ENCODE results near the gene HACD4. TPM values are rescaled to one million over a fixed set of nuclear protein-coding genes. Genes with fewer than 3 reads are reported as not detected.

The HACD4 gene
- total and polyA plus RNA-seq, 2 experiments from 2014 or later: 1.2 to 1.3 TPM

DNA sequence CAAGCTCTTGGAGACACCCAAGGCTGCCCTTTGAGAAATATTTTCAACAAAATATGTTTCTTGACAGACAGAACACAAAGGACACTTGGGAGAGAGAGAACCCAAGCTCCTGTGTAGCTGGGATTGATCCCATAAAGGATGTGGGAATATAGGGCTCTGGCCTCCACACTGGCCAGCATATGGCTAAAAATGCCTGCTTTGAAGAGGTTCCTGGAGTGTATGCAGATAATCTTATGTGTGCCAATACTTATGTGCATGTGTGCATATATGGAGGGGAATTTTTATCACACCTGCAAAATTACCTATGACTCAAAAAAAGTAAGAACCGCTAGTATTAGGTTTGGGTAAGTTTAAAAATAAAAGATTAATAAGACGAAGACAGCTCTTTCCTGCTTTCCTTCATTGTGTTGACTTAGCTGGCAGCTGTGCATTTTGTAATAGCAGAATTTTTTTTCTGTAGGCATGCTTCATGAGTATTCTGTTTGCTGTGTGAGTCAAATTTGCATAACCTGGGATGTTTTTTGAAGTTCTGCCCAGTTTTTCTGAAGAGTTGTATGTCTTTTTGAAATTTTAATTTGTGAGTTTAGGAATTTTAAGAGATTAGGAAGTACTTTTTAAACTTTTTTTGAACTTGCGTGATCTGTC lies 42.6 kb downstream of the HACD4 start:
- H4K20me1 ChIP-seq (ENCODE audit: insufficient read depth, poor library complexity, severe bottlenecking): no peaks in the 10 kb centered on the region
- no peak for DNase-seq (ENCODE audit: low spot score)
- peaks cover 3% of the 10 kb centered on the region for H3K4me1 ChIP-seq (ENCODE audit: insufficient read depth)
- H2AFZ ChIP-seq: no peak overlapping the region
- no peak overlapping the region for H3K4me2 ChIP-seq
- H3K27ac ChIP-seq: peak overlapping the region; percentile 18
- 83% methylated on average over 3 of the region's 3 CpGs for WGBS (ENCODE audit: low lambda C conversion rate, missing lambda C conversion rate)
- H3K9me2 ChIP-seq (replicated peaks; ENCODE audit: insufficient read depth): no peaks in the 10 kb centered on the region
- H3K4me3 ChIP-seq: no peak overlapping the region
- no peaks in the 10 kb centered on the region for H3K27me3 ChIP-seq
- TF ChIP-seq EZH2 (IDR thresholded peaks at IDR 0.05; ENCODE audit: borderline replicate concordance): no peak
- TF ChIP-seq EZH2phosphoT487 (IDR thresholded peaks at IDR 0.05; ENCODE audit: low read depth, severe bottlenecking, unreplicated experiment): no peak
- TF ChIP-seq, protein P1, sequence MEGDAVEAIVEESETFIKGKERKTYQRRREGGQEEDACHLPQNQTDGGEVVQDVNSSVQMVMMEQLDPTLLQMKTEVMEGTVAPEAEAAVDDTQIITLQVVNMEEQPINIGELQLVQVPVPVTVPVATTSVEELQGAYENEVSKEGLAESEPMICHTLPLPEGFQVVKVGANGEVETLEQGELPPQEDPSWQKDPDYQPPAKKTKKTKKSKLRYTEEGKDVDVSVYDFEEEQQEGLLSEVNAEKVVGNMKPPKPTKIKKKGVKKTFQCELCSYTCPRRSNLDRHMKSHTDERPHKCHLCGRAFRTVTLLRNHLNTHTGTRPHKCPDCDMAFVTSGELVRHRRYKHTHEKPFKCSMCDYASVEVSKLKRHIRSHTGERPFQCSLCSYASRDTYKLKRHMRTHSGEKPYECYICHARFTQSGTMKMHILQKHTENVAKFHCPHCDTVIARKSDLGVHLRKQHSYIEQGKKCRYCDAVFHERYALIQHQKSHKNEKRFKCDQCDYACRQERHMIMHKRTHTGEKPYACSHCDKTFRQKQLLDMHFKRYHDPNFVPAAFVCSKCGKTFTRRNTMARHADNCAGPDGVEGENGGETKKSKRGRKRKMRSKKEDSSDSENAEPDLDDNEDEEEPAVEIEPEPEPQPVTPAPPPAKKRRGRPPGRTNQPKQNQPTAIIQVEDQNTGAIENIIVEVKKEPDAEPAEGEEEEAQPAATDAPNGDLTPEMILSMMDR (IDR thresholded peaks at IDR 0.05; ENCODE audit: poor library complexity): no peak
- no peaks in the 10 kb centered on the region for H3K36me3 ChIP-seq (replicated peaks; ENCODE audit: insufficient read depth, low read depth)
- H3K79me2 ChIP-seq: no peaks in the 10 kb centered on the region
- no peaks in the 10 kb centered on the region for H3K9me3 ChIP-seq (ENCODE audit: low read depth)

DNA sequence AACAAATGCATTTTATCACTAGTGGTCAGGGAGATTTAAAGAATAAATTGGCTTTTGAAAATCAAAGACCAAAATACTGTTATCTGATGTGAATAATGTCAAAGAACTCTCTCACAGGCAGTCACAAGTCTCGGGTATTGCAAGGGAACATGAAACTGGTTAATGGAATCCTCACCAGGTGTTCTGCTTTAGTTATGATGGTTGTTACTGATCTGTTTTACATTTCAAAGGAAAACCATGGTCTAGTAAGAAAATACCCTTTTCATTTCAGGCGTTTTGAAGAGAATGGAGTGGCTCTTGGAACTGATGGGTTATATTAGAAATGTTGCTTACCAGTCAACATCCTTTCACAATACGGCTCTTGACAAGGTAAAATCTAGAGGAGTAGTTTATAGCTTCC lies 43.4 kb downstream of the HACD4 start:
- H3K4me1 ChIP-seq (ENCODE audit: insufficient read depth): peaks cover 3% of the 10 kb centered on the region
- H3K27ac ChIP-seq: peak overlapping the region; percentile 18
- no peak overlapping the region for H3K4me2 ChIP-seq
- no peak overlapping the region for H3K4me3 ChIP-seq
- H3K36me3 ChIP-seq (replicated peaks; ENCODE audit: insufficient read depth, low read depth): no peaks in the 10 kb centered on the region
- no peaks in the 10 kb centered on the region for H4K20me1 ChIP-seq (ENCODE audit: insufficient read depth, poor library complexity, severe bottlenecking)
- WGBS (ENCODE audit: low lambda C conversion rate, missing lambda C conversion rate): 80% methylated on average over 3 of the region's 3 CpGs
- DNase-seq (ENCODE audit: low spot score): no peak
- H3K79me2 ChIP-seq: no peaks in the 10 kb centered on the region
- TF ChIP-seq, protein P1 (IDR thresholded peaks at IDR 0.05; ENCODE audit: poor library complexity): no peak
- no peak for TF ChIP-seq EZH2 (IDR thresholded peaks at IDR 0.05; ENCODE audit: borderline replicate concordance)
- no peak for TF ChIP-seq EZH2phosphoT487 (IDR thresholded peaks at IDR 0.05; ENCODE audit: low read depth, severe bottlenecking, unreplicated experiment)
- no peak overlapping the region for H2AFZ ChIP-seq
- H3K9me3 ChIP-seq (ENCODE audit: low read depth): no peaks in the 10 kb centered on the region
- H3K27me3 ChIP-seq: no peaks in the 10 kb centered on the region
- H3K9me2 ChIP-seq (replicated peaks; ENCODE audit: insufficient read depth): no peaks in the 10 kb centered on the region

DNA sequence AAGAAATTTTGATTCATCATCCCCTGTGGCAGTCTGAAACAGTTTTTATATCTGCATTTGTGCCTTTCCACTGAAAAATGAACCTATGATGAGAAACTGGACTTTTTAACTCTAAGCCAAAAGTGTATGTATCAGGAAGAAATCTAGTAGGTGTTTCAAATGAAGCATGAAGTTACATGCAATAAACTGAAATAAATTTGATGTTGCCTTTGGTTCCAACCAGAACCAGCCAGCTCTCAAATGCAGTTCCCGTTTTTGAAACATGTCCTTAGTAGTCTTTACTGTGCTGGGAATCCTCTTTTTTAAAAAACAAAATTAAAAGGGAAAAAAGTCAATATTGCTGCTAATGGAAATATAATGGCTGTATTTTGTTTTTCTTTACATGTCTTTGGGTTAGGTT lies 43.9 kb downstream of the HACD4 start:
- Histone ChIP-seq H2AFZ (no peak overlapping the region), H3K4me3 (no peak overlapping the region), H3K27me3 (no peaks in the 10 kb centered on the region), H3K4me2 (no peak overlapping the region), H3K4me1 (ENCODE audit: insufficient read depth) (peaks cover 3% of the 10 kb centered on the region), H3K36me3 (replicated peaks; ENCODE audit: insufficient read depth, low read depth) (no peaks in the 10 kb centered on the region), H3K79me2 (no peaks in the 10 kb centered on the region), H3K27ac (peak overlapping the region; percentile 18), H3K9me3 (ENCODE audit: low read depth) (no peaks in the 10 kb centered on the region), H3K9me2 (replicated peaks; ENCODE audit: insufficient read depth) (no peaks in the 10 kb centered on the region), H4K20me1 (ENCODE audit: insufficient read depth, poor library complexity, severe bottlenecking) (no peaks in the 10 kb centered on the region)
- DNase-seq (ENCODE audit: low spot score): no peak
- TF ChIP-seq, protein P1 (IDR thresholded peaks at IDR 0.05; ENCODE audit: poor library complexity): no peak
- TF ChIP-seq EZH2 (IDR thresholded peaks at IDR 0.05; ENCODE audit: borderline replicate concordance) (no peak), EZH2phosphoT487 (IDR thresholded peaks at IDR 0.05; ENCODE audit: low read depth, severe bottlenecking, unreplicated experiment) (no peak)
- WGBS (ENCODE audit: low lambda C conversion rate, missing lambda C conversion rate): 49% methylated on average over 1 of the region's 1 CpG

All from hepatocyte (in vitro differentiated cells).